H9 (cell line): Measurements from ENCODE around the gene MPP2. TPM values are rescaled to one million over a fixed set of nuclear protein-coding genes. Genes with fewer than 3 reads are reported as not detected.

Experiments used
- DNase-seq: peaks from one replicate; pipeline ENCODE4 v3.0.0-alpha.2; 2017
- H2AFZ ChIP-seq: one replicate; pipeline ENCODE4 v1.6.1; 2013; ENCODE audit warnings: mild to moderate bottlenecking, low read length, control low read depth, moderate library complexity
- H2AK5ac ChIP-seq: 2 replicates; pipeline ENCODE4 v1.6.1; 2013; ENCODE audit warnings: low read length, control low read depth, mixed read lengths; ENCODE audit not compliant: insufficient read length
- H2BK120ac ChIP-seq: one replicate; pipeline ENCODE4 v1.6.1; 2013; ENCODE audit warnings: low read depth, mild to moderate bottlenecking, low read length, control low read depth, inconsistent platforms; ENCODE audit not compliant: poor library complexity, severe bottlenecking
- H2BK12ac ChIP-seq: 2 replicates; pipeline ENCODE4 v1.6.1; 2013; ENCODE audit warnings: low read length, control low read depth, mixed read lengths, low read depth; ENCODE audit not compliant: insufficient read length
- H2BK15ac ChIP-seq: 2 replicates; pipeline ENCODE4 v1.6.1; 2013; ENCODE audit warnings: low read depth, low read length, control low read depth
- H2BK20ac ChIP-seq: one replicate; pipeline ENCODE4 v1.6.1; 2013; ENCODE audit warnings: low read depth, mild to moderate bottlenecking, low read length, control low read depth, inconsistent platforms; ENCODE audit not compliant: poor library complexity, severe bottlenecking
- H2BK5ac ChIP-seq: 2 replicates; pipeline ENCODE4 v1.6.1; 2013; ENCODE audit warnings: low read length, control low read depth, mixed read lengths; ENCODE audit not compliant: insufficient read length
- H3K14ac ChIP-seq: 2 replicates; pipeline ENCODE4 v1.6.1; 2013; ENCODE audit warnings: low read length, control low read depth; ENCODE audit not compliant: insufficient read depth
- H3K18ac ChIP-seq: 2 replicates; pipeline ENCODE4 v1.6.1; 2013; ENCODE audit warnings: low read depth, mild to moderate bottlenecking, mixed read lengths, low read length, control low read depth; ENCODE audit not compliant: insufficient read length
- H3K23ac ChIP-seq: 2 replicates; pipeline ENCODE4 v1.6.1; 2013; ENCODE audit warnings: low read length, control low read depth, mixed read lengths, low read depth; ENCODE audit not compliant: insufficient read length
- H3K23me2 ChIP-seq: 2 replicates; pipeline ENCODE4 v1.6.1; 2013; ENCODE audit warnings: low read depth, mild to moderate bottlenecking, mixed read lengths, low read length, control low read depth; ENCODE audit not compliant: insufficient read length, poor library complexity, severe bottlenecking
- H3K27ac ChIP-seq: 2 replicates; pipeline ENCODE4 v1.5.1; 2013; ENCODE audit warnings: low read length, control low read depth, mixed read lengths, low read depth; ENCODE audit not compliant: insufficient read length
- H3K27me3 ChIP-seq: 2 replicates; pipeline ENCODE4 v1.6.1; 2013; ENCODE audit warnings: low read length, control low read depth, inconsistent platforms; ENCODE audit not compliant: insufficient read depth
- H3K4ac ChIP-seq: 2 replicates; pipeline ENCODE4 v1.6.1; 2013; ENCODE audit warnings: low read depth, mild to moderate bottlenecking, control low read depth, inconsistent platforms, low read length, moderate library complexity
- H3K4me1 ChIP-seq: 2 replicates; pipeline ENCODE4 v1.6.1; 2013; ENCODE audit warnings: low read length, control low read depth, inconsistent platforms; ENCODE audit not compliant: insufficient read depth
- H3K4me2 ChIP-seq: 2 replicates; pipeline ENCODE4 v1.6.1; 2013; ENCODE audit warnings: low read length, control low read depth, mixed read lengths; ENCODE audit not compliant: insufficient read length, insufficient read depth
- H3K56ac ChIP-seq: 2 replicates; pipeline ENCODE4 v1.6.1; 2013; ENCODE audit warnings: low read depth, mild to moderate bottlenecking, mixed read lengths, low read length, control low read depth; ENCODE audit not compliant: insufficient read length
- H3K79me1 ChIP-seq: 2 replicates; pipeline ENCODE4 v1.6.1; 2013; ENCODE audit warnings: low read depth, mild to moderate bottlenecking, moderate library complexity, low read length, control low read depth, inconsistent platforms; ENCODE audit not compliant: insufficient read depth, poor library complexity, severe bottlenecking
- H3K79me2 ChIP-seq: 2 replicates; pipeline ENCODE4 v1.6.1; 2013; ENCODE audit warnings: low read length, control low read depth, inconsistent platforms; ENCODE audit not compliant: insufficient read depth
- H3K9ac ChIP-seq: 2 replicates; pipeline ENCODE4 v1.6.1; 2013; ENCODE audit warnings: low read length, control low read depth, mixed read lengths; ENCODE audit not compliant: insufficient read length; ENCODE audit errors: extremely low read depth
- H3K9me3 ChIP-seq: one replicate; pipeline ENCODE4 v1.6.1; 2013; ENCODE audit warnings: low read depth, low read length, inconsistent platforms; ENCODE audit not compliant: control insufficient read depth
- H3T11ph ChIP-seq: one replicate; pipeline ENCODE4 v1.6.1; 2013; ENCODE audit warnings: mild to moderate bottlenecking, low read length, control low read depth, inconsistent platforms
- H4K20me1 ChIP-seq: one replicate; pipeline ENCODE4 v1.6.1; 2013; ENCODE audit not compliant: control insufficient read depth, insufficient read length, insufficient read depth
- H4K5ac ChIP-seq: 2 replicates; pipeline ENCODE4 v1.6.1; 2013; ENCODE audit warnings: low read depth, mild to moderate bottlenecking, mixed read lengths, low read length, control low read depth; ENCODE audit not compliant: insufficient read length
- H4K8ac ChIP-seq: replicated peaks from 2 replicates; pipeline ENCODE4 v1.6.1; 2013; ENCODE audit warnings: low read length, control low read depth, mixed read lengths, low read depth; ENCODE audit not compliant: insufficient read length
- H4K91ac ChIP-seq: 2 replicates; pipeline ENCODE4 v1.6.1; 2013; ENCODE audit warnings: low read depth, mild to moderate bottlenecking, moderate library complexity, mixed read lengths, low read length, control low read depth; ENCODE audit not compliant: insufficient read length
- H3K27ac Mint-ChIP-seq, 3 experiments: 2 replicates in 2 of 3; 3 replicates in 1 of 3; pipeline ENCODE4 v1.8.0; 2020 to 2021; ENCODE audit warnings: mixed read lengths in 3 of 3, mild to moderate bottlenecking in 1 of 3, moderate library complexity in 1 of 3
- H3K27me3 Mint-ChIP-seq: 2 replicates; pipeline ENCODE4 v1.8.0; 2021; ENCODE audit warnings: low read depth, mild to moderate bottlenecking, moderate library complexity, mixed read lengths
- H3K36me3 Mint-ChIP-seq, 3 experiments: 2 replicates in 2 of 3; 3 replicates in 1 of 3; pipeline ENCODE4 v1.8.0; 2020 to 2021; ENCODE audit warnings: low read depth in 3 of 3, mixed read lengths in 3 of 3; ENCODE audit not compliant: insufficient read depth in 1 of 3
- H3K4me1 Mint-ChIP-seq, 2 experiments: 2 replicates each; pipeline ENCODE4 v1.8.0; 2020; ENCODE audit warnings: mixed read lengths in 2 of 2
- H3K4me3 Mint-ChIP-seq, 2 experiments: 2 replicates in 1 of 2; 3 replicates in 1 of 2; pipeline ENCODE4 v1.8.0; 2020 to 2021; ENCODE audit warnings: mild to moderate bottlenecking in 2 of 2, mixed read lengths in 2 of 2, moderate library complexity in 1 of 2
- H3K9me3 Mint-ChIP-seq, 2 experiments: 2 replicates in 1 of 2; 3 replicates in 1 of 2; pipeline ENCODE4 v1.8.0; 2020; ENCODE audit warnings: mild to moderate bottlenecking in 2 of 2, mixed read lengths in 2 of 2, moderate library complexity in 1 of 2
- WGBS: extraction: QIAGEN DNeasy Blood & Tissue Kit; methylation state at CpG from one replicate; pipeline ENCODE4 v1.1.7; 2013; ENCODE audit warnings: missing lambda C conversion rate, low lambda C conversion rate, mixed read lengths; ENCODE audit not compliant: insufficient read length; ENCODE audit errors: extremely low coverage; 5-methylcytosine and 5-hydroxymethylcytosine counted together
- total RNA-seq: library from RNA; stranded (reverse); gene quantifications from 2 replicates; pipeline ENCODE4 v1.2.1, GENCODE V29; 2021
- TF ChIP-seq, protein P1 (sequence below): fragments of 200-600 bp; sonication (generic); conservative IDR thresholded peaks from 3 replicates; pipeline ENCODE4 v1.8.0; 2021; ENCODE audit warnings: antibody characterized with exemption, mild to moderate bottlenecking

The MPP2 gene
- total RNA-seq, 1 experiment from 2014 or later: 16.3 TPM

DNA sequence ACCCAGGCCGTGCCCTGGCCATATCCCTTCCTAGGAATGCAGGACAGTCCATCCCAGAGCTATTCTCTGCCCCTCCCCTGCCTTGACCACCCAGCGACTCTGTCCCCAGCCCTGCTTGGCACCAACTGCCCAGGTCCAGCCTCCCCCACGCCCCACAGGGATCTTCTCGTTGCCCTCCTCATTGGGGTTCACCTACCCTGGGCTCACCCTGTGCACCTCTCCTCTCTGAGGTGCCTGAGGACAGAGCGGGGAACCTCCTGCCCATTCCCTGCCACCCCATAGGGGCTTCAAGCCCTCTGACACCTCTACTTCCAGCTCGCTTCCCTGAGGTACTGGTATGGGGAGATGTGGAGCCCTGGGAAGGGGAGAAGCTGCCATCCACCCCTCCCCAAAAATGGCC lies 6.2 kb upstream of the MPP2 start:
- no peak overlapping the region for H3T11ph ChIP-seq
- H3K23ac ChIP-seq: no peak overlapping the region
- H3K4me1 ChIP-seq: no peaks in the 10 kb centered on the region
- H3K4me1 Mint-ChIP-seq: peaks cover 16 to 17% of the 10 kb centered on the region in 2 experiments
- no peak overlapping the region for H2BK20ac ChIP-seq
- H2AK5ac ChIP-seq: no peak overlapping the region
- H2BK12ac ChIP-seq: no peak overlapping the region
- H4K20me1 ChIP-seq: no peaks in the 10 kb centered on the region
- H3K14ac ChIP-seq: no peak overlapping the region
- no peaks in the 10 kb centered on the region for H3K23me2 ChIP-seq
- H3K79me1 ChIP-seq: no peaks in the 10 kb centered on the region
- H3K4me3 Mint-ChIP-seq: no peak overlapping the region
- no peaks in the 10 kb centered on the region for H3K36me3 Mint-ChIP-seq
- H4K91ac ChIP-seq: no peak overlapping the region
- no peaks in the 10 kb centered on the region; the same call in 1 of the 2 replicates for H3K27me3 ChIP-seq
- H3K9me3 Mint-ChIP-seq: peaks cover 0 to 5% of the 10 kb centered on the region in 2 experiments; a peak in 4 of 5 replicates
- no peak overlapping the region for H3K18ac ChIP-seq
- no peak overlapping the region for H4K5ac ChIP-seq
- DNase-seq: no peak
- H3K27ac ChIP-seq: no peak overlapping the region
- H3K56ac ChIP-seq: no peak overlapping the region
- no peak overlapping the region for H3K27ac Mint-ChIP-seq
- H3K9me3 ChIP-seq: no peaks in the 10 kb centered on the region
- H3K4ac ChIP-seq: no peak overlapping the region
- H3K79me2 ChIP-seq: no peaks in the 10 kb centered on the region
- H2BK120ac ChIP-seq: no peak overlapping the region
- no peak overlapping the region for H2BK5ac ChIP-seq
- no CpG with 5 or more reads among the region's 6 CpGs for WGBS
- H4K8ac ChIP-seq: no peak overlapping the region
- TF ChIP-seq, protein P1, sequence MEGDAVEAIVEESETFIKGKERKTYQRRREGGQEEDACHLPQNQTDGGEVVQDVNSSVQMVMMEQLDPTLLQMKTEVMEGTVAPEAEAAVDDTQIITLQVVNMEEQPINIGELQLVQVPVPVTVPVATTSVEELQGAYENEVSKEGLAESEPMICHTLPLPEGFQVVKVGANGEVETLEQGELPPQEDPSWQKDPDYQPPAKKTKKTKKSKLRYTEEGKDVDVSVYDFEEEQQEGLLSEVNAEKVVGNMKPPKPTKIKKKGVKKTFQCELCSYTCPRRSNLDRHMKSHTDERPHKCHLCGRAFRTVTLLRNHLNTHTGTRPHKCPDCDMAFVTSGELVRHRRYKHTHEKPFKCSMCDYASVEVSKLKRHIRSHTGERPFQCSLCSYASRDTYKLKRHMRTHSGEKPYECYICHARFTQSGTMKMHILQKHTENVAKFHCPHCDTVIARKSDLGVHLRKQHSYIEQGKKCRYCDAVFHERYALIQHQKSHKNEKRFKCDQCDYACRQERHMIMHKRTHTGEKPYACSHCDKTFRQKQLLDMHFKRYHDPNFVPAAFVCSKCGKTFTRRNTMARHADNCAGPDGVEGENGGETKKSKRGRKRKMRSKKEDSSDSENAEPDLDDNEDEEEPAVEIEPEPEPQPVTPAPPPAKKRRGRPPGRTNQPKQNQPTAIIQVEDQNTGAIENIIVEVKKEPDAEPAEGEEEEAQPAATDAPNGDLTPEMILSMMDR: no peak
- no peak overlapping the region for H3K9ac ChIP-seq
- H2AFZ ChIP-seq: no peak overlapping the region
- no peak overlapping the region for H3K4me2 ChIP-seq
- peaks cover 50% of the 10 kb centered on the region for H3K27me3 Mint-ChIP-seq
- no peak overlapping the region for H2BK15ac ChIP-seq
